A673 (cell line): ENCODE data around the gene PCNX1. TPM values are rescaled to one million over a fixed set of nuclear protein-coding genes. Genes with fewer than 3 reads are reported as not detected.

Experiments used
- BruUV-seq: library from RNA; stranded (reverse); fragments of 400-500 nt; replicated peaks from 2 replicates; lab custom pipeline; 2021; lab: Mats Ljungman, UMichigan
- CTCF ChIA-PET: fragments of 300-600 bp; sonication (Branson Sonifier 250); formaldehyde crosslinking; loops from one replicate; lab custom pipeline; 2022; ENCODE audit warnings: antibody characterized with exemption; lab: Charles Lee
- POLR2A ChIA-PET: fragments of 300-600 bp; sonication (Branson Sonifier 250); formaldehyde crosslinking; loops from one replicate; lab custom pipeline; 2022; ENCODE audit warnings: antibody characterized with exemption; ENCODE audit not compliant: low non-redundant PET; lab: Charles Lee
- DNase-seq: peaks from one replicate; pipeline ENCODE4 v3.0.0-alpha.2; 2015; ENCODE audit warnings: low spot score
- H3K27ac ChIP-seq: fragments of 200-600 bp; sonication (generic); 2 replicates; pipeline ENCODE4 v1.5.1; 2016; ENCODE audit warnings: mixed run types, low read depth, mild to moderate bottlenecking, mixed read lengths, antibody characterized with exemption, low read length; ENCODE audit not compliant: poor library complexity, severe bottlenecking
- H3K27me3 ChIP-seq: fragments of 200-600 bp; sonication (generic); replicated peaks from 2 replicates; pipeline ENCODE4 v1.6.1; 2017; ENCODE audit warnings: mixed run types, low read depth, mild to moderate bottlenecking, mixed read lengths, antibody characterized with exemption, low read length; ENCODE audit not compliant: insufficient read depth, poor library complexity
- H3K36me3 ChIP-seq: fragments of 200-600 bp; sonication (generic); 2 replicates; pipeline ENCODE4 v1.6.1; 2016; ENCODE audit warnings: mixed run types, mild to moderate bottlenecking, mixed read lengths, antibody characterized with exemption, low read length; ENCODE audit not compliant: insufficient read depth, poor library complexity, severe bottlenecking
- H3K4me1 ChIP-seq: fragments of 200-600 bp; sonication (generic); 2 replicates; pipeline ENCODE4 v1.6.1; 2017; ENCODE audit warnings: mixed run types, mild to moderate bottlenecking, mixed read lengths, antibody characterized with exemption, low read length; ENCODE audit not compliant: insufficient read depth, poor library complexity, severe bottlenecking
- H3K4me3 ChIP-seq: fragments of 200-600 bp; sonication (generic); 2 replicates; pipeline ENCODE4 v1.5.1; 2016; ENCODE audit warnings: low read depth, mixed run types, mild to moderate bottlenecking, mixed read lengths, low read length; ENCODE audit not compliant: poor library complexity, severe bottlenecking
- H3K9me3 ChIP-seq: fragments of 200-600 bp; sonication (generic); 2 replicates; pipeline ENCODE4 v1.6.1; 2016; ENCODE audit warnings: mixed run types, low read depth, mild to moderate bottlenecking, mixed read lengths, antibody characterized with exemption, low read length; ENCODE audit not compliant: poor library complexity, severe bottlenecking
- EZH2 ChIP-seq: fragments of 200-600 bp; sonication (generic); IDR thresholded peaks from 2 replicates; pipeline ENCODE4 v1.6.1; 2017; ENCODE audit warnings: borderline replicate concordance, low read depth, mild to moderate bottlenecking, mixed read lengths, antibody characterized with exemption, low read length; ENCODE audit not compliant: poor library complexity, severe bottlenecking
- intact Hi-C: fragments of 100-400 bp; cut with micrococcal nuclease; formaldehyde crosslinking; loops from one replicate; pipeline ENCODE4 v1.10.0; 2022; ENCODE audit not compliant: unreplicated experiment
- total RNA-seq: library from RNA; stranded (reverse); gene quantifications from 2 replicates; pipeline ENCODE4 v1.2.3, GENCODE V29; 2021
- TF ChIP-seq, protein P1 (sequence below): fragments of 300-800, 200-600 bp; sonication (generic); conservative IDR thresholded peaks from 2 replicates; pipeline ENCODE4 v1.5.1; 2017; ENCODE audit warnings: low read depth, mild to moderate bottlenecking, antibody characterized with exemption, low read length, moderate library complexity, mixed read lengths

PCNX1 gene
- total RNA-seq, 1 experiment from 2014 or later = 60.7 TPM

GRCh38 chr14:70995211-70995610 lies 88.0 kb downstream of the PCNX1 start:
- Histone ChIP-seq H3K36me3 (no peaks in the 10 kb centered on the region), H3K4me1 (no peaks in the 10 kb centered on the region), H3K9me3 (no peaks in the 10 kb centered on the region), H3K27ac (no peak overlapping the region), H3K27me3 (no peaks in the 10 kb centered on the region), H3K4me3 (no peak overlapping the region)
- ChIA-PET CTCF (no interaction called here), POLR2A (no interaction called here)
- intact Hi-C loops = no loop called here
- TF ChIP-seq EZH2 = no peak
- BruUV-seq = no TSS peak
- no peak for DNase-seq

DNA sequence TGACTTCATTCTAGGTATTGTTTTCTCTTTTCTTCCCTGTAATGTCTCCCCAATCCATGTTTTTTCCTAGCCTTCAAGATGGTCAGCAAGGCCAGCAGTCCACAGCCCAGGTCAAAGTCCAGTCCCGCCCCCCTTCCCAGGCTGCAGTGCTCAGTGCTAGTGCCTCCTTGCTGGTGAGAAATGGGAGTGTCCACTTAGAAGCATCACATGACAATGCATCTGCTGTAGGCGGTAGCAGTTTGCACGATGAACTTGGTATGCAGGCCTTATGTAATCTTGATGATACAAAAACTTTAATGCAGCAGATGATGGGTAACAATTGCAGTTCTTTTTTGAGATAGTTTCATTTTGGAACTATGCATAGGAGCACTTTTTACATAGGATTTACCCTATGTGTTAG lies 88.4 kb downstream of the PCNX1 start:
- H3K4me3 ChIP-seq = no peak overlapping the region
- intact Hi-C loops = no loop called here
- H3K9me3 ChIP-seq = no peaks in the 10 kb centered on the region
- ChIA-PET POLR2A (no interaction called here), CTCF (no interaction called here)
- no peaks in the 10 kb centered on the region for H3K27me3 ChIP-seq
- H3K36me3 ChIP-seq = no peaks in the 10 kb centered on the region
- no peak overlapping the region for H3K27ac ChIP-seq
- no peak for DNase-seq
- BruUV-seq = no TSS peak
- TF ChIP-seq, protein P1, sequence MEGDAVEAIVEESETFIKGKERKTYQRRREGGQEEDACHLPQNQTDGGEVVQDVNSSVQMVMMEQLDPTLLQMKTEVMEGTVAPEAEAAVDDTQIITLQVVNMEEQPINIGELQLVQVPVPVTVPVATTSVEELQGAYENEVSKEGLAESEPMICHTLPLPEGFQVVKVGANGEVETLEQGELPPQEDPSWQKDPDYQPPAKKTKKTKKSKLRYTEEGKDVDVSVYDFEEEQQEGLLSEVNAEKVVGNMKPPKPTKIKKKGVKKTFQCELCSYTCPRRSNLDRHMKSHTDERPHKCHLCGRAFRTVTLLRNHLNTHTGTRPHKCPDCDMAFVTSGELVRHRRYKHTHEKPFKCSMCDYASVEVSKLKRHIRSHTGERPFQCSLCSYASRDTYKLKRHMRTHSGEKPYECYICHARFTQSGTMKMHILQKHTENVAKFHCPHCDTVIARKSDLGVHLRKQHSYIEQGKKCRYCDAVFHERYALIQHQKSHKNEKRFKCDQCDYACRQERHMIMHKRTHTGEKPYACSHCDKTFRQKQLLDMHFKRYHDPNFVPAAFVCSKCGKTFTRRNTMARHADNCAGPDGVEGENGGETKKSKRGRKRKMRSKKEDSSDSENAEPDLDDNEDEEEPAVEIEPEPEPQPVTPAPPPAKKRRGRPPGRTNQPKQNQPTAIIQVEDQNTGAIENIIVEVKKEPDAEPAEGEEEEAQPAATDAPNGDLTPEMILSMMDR = no peak
- no peak for TF ChIP-seq EZH2
- H3K4me1 ChIP-seq = no peaks in the 10 kb centered on the region

DNA sequence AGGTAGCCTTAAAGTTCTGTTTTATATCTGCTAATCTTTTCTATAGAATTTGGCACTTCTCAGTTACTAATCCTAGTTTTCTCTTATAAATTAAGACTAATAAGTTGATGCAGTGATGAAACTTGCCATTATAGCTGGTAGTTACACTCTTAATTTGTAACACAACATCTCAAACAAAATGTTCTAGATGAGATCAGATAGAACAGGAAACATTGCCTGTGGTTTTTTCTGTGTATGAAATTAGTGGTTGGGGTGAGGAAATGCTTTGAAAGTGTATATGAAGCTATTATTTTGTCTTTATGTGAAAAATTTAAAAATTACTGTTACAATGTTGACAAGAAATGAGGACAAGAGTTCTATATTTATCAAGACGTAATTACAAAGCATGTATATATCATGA lies 91.9 kb downstream of the PCNX1 start:
- BruUV-seq = no TSS peak
- H3K9me3 ChIP-seq = no peaks in the 10 kb centered on the region
- no peak overlapping the region for H3K4me3 ChIP-seq
- no peak overlapping the region for H3K27ac ChIP-seq
- POLR2A ChIA-PET = interaction anchor here (0.6 kb wide), 1 partner anchor 191 kb away, joined by 3 read pairs; no protein-coding TSS in a partner anchor
- intact Hi-C loops = no loop called here
- CTCF ChIA-PET = no interaction called here
- no peak for DNase-seq
- H3K36me3 ChIP-seq = no peaks in the 10 kb centered on the region
- peaks cover 9% of the 10 kb centered on the region for H3K4me1 ChIP-seq
- TF ChIP-seq, protein P1 = no peak
- no peak for TF ChIP-seq EZH2
- H3K27me3 ChIP-seq = no peaks in the 10 kb centered on the region

DNA sequence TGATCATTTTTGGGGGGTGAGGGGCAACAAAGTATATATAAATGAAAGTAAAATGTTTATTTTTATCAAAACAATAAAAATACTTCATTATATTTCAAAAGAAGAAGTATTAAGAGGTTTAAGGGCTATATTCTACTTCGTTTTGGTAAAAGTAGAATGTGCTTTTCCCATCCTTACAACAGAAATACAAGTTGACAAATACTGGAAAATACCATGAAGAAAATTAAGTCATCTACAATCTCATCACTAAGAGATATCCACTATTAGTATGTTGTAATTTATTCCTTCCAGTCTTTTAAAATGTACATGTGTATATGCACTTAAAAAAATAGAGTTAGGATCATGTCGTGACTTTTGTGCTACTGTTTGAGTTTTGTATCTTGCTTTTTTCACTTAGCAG lies 92.8 kb downstream of the PCNX1 start:
- no peak for TF ChIP-seq EZH2
- TF ChIP-seq, protein P1 = no peak
- CTCF ChIA-PET = no interaction called here
- no TSS peak for BruUV-seq

More for the DNA sequence above, 92.8 kb downstream of the PCNX1 start:
- no peaks in the 10 kb centered on the region for H3K27me3 ChIP-seq
- no peak overlapping the region for H3K4me3 ChIP-seq
- POLR2A ChIA-PET = no interaction called here
- H3K27ac ChIP-seq = no peak overlapping the region
- peaks cover 9% of the 10 kb centered on the region for H3K4me1 ChIP-seq
- H3K36me3 ChIP-seq = no peaks in the 10 kb centered on the region
- no peaks in the 10 kb centered on the region for H3K9me3 ChIP-seq
- no peak for DNase-seq
- intact Hi-C loops = no loop called here
